Measurements from ENCODE around the gene AMOTL1.

Gene AMOTL1

GRCh38 chr11:94873916-94874540, 105.9 kb downstream of the AMOTL1 start:
- DNase-seq (ENCODE audit: low spot score) = no peak
- in situ Hi-C loops (cut with MboI; ENCODE audit: low pct_unique_long_range_greater_than_20kb, low sequenced_read_pairs, unreplicated experiment) = no loop called here
- TF ChIP-seq CTCF (IDR thresholded peaks at IDR 0.05; ENCODE audit: extremely low read depth, insufficient read depth, missing control alignments) = no peak

- in situ Hi-C loops (cut with MboI; ENCODE audit: low pct_unique_long_range_greater_than_20kb, low sequenced_read_pairs, unreplicated experiment) = no loop called here
- TF ChIP-seq CTCF (IDR thresholded peaks at IDR 0.05; ENCODE audit: extremely low read depth, insufficient read depth, missing control alignments) = peak; percentile 2
- no peak for DNase-seq (ENCODE audit: low spot score)
These were observed 108.1 kb downstream of the AMOTL1 start for GRCh38 chr11:94876222-94876621.

DNA sequence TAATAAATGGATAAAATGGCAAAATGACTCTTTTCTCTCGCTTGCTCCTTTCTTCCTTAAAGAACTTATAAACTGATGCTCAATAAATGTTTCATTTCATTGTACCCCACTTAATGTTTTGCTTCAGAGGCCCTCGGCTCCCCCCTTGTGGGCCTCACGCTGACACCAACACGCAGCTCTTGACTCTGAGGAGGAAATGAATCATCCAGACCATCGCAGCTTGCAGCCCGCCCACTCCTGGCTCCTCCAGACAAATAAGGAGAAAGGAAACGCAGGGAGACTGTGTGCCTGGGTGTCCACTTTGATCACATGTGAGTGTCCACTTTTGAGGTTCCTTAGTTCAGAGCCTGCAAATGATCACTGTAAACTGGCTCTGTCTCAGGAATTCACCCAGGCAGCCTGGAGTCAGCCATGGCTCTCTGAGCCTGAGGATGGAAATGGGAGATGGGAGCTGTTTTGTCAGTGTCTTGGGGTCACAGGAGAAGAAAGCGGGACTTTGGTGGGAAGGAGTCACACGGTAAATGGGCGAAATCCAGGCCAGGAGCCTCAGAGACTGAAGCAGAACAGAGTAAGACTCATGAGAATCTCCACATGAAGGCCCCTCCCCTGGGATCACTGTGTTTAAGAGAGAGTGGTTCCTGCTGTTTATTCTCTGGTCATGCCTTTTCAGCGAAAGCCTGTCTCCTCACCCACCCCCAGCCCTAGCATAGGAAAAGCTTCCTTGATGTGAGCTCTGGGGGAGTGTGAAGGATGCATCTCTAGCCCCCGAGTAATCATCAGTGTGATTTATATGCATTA, 108.7 kb downstream of the AMOTL1 start:
- DNase-seq (ENCODE audit: low spot score) = peak; percentile 79
- peak; percentile 46 for TF ChIP-seq CTCF (IDR thresholded peaks at IDR 0.05; ENCODE audit: extremely low read depth, insufficient read depth, missing control alignments)
- in situ Hi-C loops (cut with MboI; ENCODE audit: low pct_unique_long_range_greater_than_20kb, low sequenced_read_pairs, unreplicated experiment) = no loop called here

DNA sequence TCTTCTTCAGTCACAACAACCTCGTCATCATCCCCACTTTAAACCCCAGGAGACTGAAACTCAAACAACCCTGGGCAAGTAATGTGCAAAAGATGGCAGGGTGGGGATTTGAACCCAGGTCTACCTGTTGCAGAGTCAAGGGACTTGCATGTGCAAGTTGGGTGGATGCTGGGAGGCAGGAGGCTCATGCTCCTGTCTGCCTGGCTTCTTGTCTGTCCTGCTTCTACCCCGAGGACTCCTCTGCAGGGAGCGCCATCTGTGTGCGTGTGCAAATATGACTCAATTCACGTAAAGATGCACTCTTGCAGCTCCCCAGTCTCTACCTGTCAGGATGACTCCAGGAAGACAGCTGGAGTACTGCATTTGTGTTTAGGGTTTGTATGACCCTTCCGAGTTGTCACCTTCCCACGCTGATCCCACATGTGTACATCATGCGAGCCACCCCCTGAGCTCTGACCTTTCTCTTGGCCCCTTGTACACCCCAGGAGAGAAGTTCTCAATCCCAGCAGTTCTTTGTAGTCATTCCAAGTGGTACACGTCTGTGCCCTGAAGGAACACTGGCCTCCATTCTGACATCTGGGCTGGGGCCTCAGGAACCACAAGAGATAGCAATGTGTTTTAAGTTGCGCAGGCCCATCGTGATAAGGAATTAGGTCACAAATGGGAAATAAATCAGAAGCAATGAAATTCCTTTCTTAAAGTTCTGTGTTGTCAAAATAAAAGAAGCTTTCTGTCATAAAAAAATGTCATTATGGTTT, 109.5 kb downstream of the AMOTL1 start:
- no peak for TF ChIP-seq CTCF (IDR thresholded peaks at IDR 0.05; ENCODE audit: extremely low read depth, insufficient read depth, missing control alignments)
- in situ Hi-C loops (cut with MboI; ENCODE audit: low pct_unique_long_range_greater_than_20kb, low sequenced_read_pairs, unreplicated experiment) = no loop called here
- DNase-seq (ENCODE audit: low spot score) = no peak

GRCh38 chr11:94879006-94879405, 110.8 kb downstream of the AMOTL1 start:
- in situ Hi-C loops (cut with MboI; ENCODE audit: low pct_unique_long_range_greater_than_20kb, low sequenced_read_pairs, unreplicated experiment) = no loop called here
- DNase-seq (ENCODE audit: low spot score) = no peak
- TF ChIP-seq CTCF (IDR thresholded peaks at IDR 0.05; ENCODE audit: extremely low read depth, insufficient read depth, missing control alignments) = no peak

- TF ChIP-seq CTCF (IDR thresholded peaks at IDR 0.05; ENCODE audit: extremely low read depth, insufficient read depth, missing control alignments) = no peak
- in situ Hi-C loops (cut with MboI; ENCODE audit: low pct_unique_long_range_greater_than_20kb, low sequenced_read_pairs, unreplicated experiment) = no loop called here
- DNase-seq (ENCODE audit: low spot score) = no peak
These were observed 112.1 kb downstream of the AMOTL1 start for GRCh38 chr11:94880216-94880615.
